ENCODE data around the gene ABHD10. TPM values are rescaled to one million over a fixed set of nuclear protein-coding genes. Genes with fewer than 3 reads are reported as not detected.
A peak's percentile ranks its signal among the peaks of the same experiment; 100 is the strongest.

ABHD10 gene
- total and polyA plus RNA-seq, 10 donors = 24.2 to 34.8 (median 28.3) TPM

DNA sequence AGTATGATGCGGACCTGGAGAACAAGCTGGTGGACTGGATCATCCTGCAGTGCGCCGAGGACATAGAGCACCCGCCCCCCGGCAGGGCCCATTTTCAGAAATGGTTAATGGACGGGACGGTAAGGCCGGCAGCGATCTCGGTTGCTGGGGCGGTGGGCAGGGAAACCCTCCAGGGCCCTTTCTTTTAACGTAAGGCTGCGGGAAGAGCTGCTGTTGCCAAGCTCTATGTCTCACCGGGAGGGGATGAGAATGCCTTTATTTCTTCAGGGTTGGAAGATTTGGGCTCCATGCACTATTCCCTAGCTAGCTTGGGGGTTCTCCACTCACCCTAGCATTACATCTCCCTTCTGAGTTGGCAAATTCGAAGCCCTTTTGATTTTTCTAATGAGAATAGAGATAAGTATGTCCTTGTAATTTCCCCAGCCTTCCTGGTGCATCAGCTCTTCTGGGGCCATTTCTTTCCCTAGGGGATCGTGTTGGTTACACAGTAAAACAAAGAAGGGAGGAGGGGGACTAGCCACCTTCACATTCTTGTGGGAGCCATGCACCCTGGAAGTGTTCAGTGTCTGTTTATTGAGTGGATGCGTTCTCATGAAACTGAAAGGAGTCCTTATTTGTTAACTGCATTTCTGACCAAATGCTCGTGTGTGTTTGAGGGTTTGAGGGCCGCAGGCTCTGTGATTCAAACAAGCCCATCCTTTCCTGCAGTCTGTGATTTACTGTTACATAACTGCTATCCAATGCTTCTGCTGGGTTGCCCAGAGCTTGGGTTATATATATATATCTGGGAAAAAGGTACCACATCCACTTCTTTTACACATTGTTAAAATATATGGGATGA, 20.9 kb downstream of the ABHD10 start:
- no peaks in the 10 kb centered on the region for H3K36me3 ChIP-seq
- WGBS, 5 donors = 37 to 46% (median 40%) methylated on average over 19 of the region's 19 CpGs
- TF ChIP-seq, protein P1, sequence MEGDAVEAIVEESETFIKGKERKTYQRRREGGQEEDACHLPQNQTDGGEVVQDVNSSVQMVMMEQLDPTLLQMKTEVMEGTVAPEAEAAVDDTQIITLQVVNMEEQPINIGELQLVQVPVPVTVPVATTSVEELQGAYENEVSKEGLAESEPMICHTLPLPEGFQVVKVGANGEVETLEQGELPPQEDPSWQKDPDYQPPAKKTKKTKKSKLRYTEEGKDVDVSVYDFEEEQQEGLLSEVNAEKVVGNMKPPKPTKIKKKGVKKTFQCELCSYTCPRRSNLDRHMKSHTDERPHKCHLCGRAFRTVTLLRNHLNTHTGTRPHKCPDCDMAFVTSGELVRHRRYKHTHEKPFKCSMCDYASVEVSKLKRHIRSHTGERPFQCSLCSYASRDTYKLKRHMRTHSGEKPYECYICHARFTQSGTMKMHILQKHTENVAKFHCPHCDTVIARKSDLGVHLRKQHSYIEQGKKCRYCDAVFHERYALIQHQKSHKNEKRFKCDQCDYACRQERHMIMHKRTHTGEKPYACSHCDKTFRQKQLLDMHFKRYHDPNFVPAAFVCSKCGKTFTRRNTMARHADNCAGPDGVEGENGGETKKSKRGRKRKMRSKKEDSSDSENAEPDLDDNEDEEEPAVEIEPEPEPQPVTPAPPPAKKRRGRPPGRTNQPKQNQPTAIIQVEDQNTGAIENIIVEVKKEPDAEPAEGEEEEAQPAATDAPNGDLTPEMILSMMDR (IDR thresholded peaks at IDR 0.05 in 8 of 11, conservative IDR thresholded peaks at IDR 0.05 in 3 of 11) = no peak
- no peak for TF ChIP-seq POLR2A (IDR thresholded peaks at IDR 0.05)
- no peak for TF ChIP-seq POLR2AphosphoS5 (IDR thresholded peaks at IDR 0.05)
- intact Hi-C loops (cut with DNase I; ENCODE audit: low total_unique reads) = loop anchor here (10.0 kb wide), 1 partner anchor 45 kb away; no protein-coding TSS in a partner anchor
- H3K4me1 ChIP-seq = peaks cover 0 to 21% (median 14%) of the 10 kb centered on the region in 6 donors
- H3K9me3 ChIP-seq = no peaks in the 10 kb centered on the region
- H3K27me3 ChIP-seq (replicated peaks in 1 of 7) = peaks cover 0 to 28% (median 18%) of the 10 kb centered on the region in 7 donors
- DNase-seq = no peak
- no peak overlapping the region for H3K27ac ChIP-seq
- peak overlapping the region in 6 of 8 donors; percentile 1 to 58 (median 22) for H3K4me3 ChIP-seq

DNA sequence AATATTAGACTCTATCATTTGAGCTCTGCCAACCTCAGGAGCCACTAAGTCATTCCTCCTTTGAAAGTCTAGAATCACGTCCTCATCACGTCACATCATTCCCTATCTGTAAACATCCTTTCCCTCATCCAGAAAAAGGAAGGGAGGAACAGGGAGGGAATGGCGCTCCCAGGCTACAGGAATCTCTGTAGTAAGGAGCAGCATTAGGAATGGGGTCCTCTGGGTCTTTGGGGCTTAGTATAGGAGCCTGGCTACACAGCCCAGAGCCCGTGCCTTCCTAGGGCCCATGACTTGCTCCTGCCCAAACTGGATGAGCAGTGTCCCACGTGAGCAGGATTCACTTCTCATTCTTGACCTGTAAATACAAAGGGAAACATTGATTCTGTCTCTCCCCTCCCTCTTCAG, 21.5 kb downstream of the ABHD10 start:
- H3K4me1 ChIP-seq = peaks cover 0 to 21% (median 14%) of the 10 kb centered on the region in 6 donors
- H3K36me3 ChIP-seq = no peaks in the 10 kb centered on the region
- no peak overlapping the region for H3K4me3 ChIP-seq
- H3K9me3 ChIP-seq = no peaks in the 10 kb centered on the region
- H3K27me3 ChIP-seq (replicated peaks in 1 of 7) = peaks cover 0 to 28% (median 18%) of the 10 kb centered on the region in 7 donors
- no peak for DNase-seq
- no peak for TF ChIP-seq POLR2A (IDR thresholded peaks at IDR 0.05)
- TF ChIP-seq, protein P1 (IDR thresholded peaks at IDR 0.05 in 8 of 11, conservative IDR thresholded peaks at IDR 0.05 in 3 of 11) = no peak
- intact Hi-C loops (cut with DNase I; ENCODE audit: low total_unique reads) = no loop called here
- H3K27ac ChIP-seq = no peak overlapping the region
- 89 to 94% (median 91%) methylated on average over 5 of the region's 5 CpGs for WGBS, 5 donors

DNA sequence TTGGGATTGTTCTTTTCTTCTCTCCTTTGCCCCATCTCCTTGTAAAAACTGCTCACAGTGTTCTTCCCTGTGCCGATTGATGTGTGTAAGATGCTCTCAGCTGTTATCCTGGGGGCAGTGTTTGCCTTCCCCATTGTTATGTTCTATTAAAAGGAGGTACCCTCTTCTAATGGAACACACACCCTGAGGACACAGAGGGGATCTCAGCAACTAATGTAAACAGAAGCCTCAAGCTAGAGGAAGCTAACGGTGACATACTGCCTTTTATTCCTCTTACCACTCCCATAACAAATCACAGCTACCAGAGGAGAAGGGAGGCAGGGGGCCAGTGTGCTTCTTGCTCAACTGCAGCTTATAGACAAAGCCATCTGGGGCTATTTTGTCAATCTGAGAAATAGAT, 22.1 kb downstream of the ABHD10 start:
- intact Hi-C loops (cut with DNase I; ENCODE audit: low total_unique reads) = no loop called here

DNA sequence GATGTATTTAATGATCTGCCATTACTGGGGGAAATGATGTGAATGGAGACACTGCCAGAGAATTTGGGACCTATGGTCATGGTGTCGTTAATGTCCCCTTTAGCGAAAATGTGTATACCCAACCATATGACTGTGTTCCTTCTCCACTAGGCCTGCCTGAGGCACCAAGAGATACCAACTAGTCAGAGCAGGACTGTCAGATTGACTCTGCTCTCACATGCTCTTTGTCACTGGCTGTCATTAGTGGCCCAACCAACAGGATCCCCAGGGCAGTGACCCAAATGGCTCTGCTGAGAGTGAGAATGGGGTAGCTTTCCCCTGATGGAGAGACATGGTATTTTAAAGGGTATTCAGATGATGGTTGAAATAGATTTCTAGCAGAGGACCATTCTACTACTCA, 22.7 kb downstream of the ABHD10 start:
- Histone ChIP-seq H3K27me3 (replicated peaks in 1 of 7) (peaks cover 0 to 28% (median 18%) of the 10 kb centered on the region in 7 donors), H3K36me3 (no peaks in the 10 kb centered on the region), H3K4me3 (no peak overlapping the region), H3K9me3 (no peaks in the 10 kb centered on the region), H3K27ac (no peak overlapping the region), H3K4me1 (peaks cover 0 to 21% (median 14%) of the 10 kb centered on the region in 6 donors)
- intact Hi-C loops (cut with DNase I; ENCODE audit: low total_unique reads) = no loop called here
- WGBS, 5 donors = 93 to 100% (median 97%) methylated on average over 2 of the region's 2 CpGs
- DNase-seq = no peak
- TF ChIP-seq POLR2A (IDR thresholded peaks at IDR 0.05) (no peak), POLR2AphosphoS5 (IDR thresholded peaks at IDR 0.05) (no peak)
- TF ChIP-seq, protein P1 (IDR thresholded peaks at IDR 0.05 in 8 of 11, conservative IDR thresholded peaks at IDR 0.05 in 3 of 11) = no peak

More for the DNA sequence above, 22.1 kb downstream of the ABHD10 start:
- Histone ChIP-seq H3K4me3 (no peak overlapping the region), H3K9me3 (no peaks in the 10 kb centered on the region), H3K27ac (no peak overlapping the region), H3K27me3 (replicated peaks in 1 of 7) (peaks cover 0 to 28% (median 18%) of the 10 kb centered on the region in 7 donors), H3K36me3 (no peaks in the 10 kb centered on the region), H3K4me1 (peaks cover 0 to 21% (median 14%) of the 10 kb centered on the region in 6 donors)
- TF ChIP-seq POLR2A (IDR thresholded peaks at IDR 0.05) = no peak
- TF ChIP-seq, protein P1 (IDR thresholded peaks at IDR 0.05 in 8 of 11, conservative IDR thresholded peaks at IDR 0.05 in 3 of 11) = no peak
- no peak for TF ChIP-seq POLR2AphosphoS5 (IDR thresholded peaks at IDR 0.05)
- 85 to 98% (median 92%) methylated on average over 2 of the region's 2 CpGs for WGBS, 5 donors
- DNase-seq = no peak
